PC-9 (cell line): Measurements from ENCODE around the gene CTDP1. TPM values are rescaled to one million over a fixed set of nuclear protein-coding genes. Genes with fewer than 3 reads are reported as not detected.

Experiments used
- BruUV-seq: library from RNA; stranded (reverse); fragments of 400-500 nt; replicated peaks from 2 replicates; lab custom pipeline; 2021; lab: Mats Ljungman, UMichigan
- CTCF ChIA-PET: fragments of 300-600 bp; sonication (Branson Sonifier 250); formaldehyde crosslinking; loops from one replicate; lab custom pipeline; 2022; ENCODE audit warnings: antibody characterized with exemption; lab: Charles Lee
- POLR2A ChIA-PET: fragments of 300-600 bp; sonication (Branson Sonifier 250); formaldehyde crosslinking; loops from one replicate; lab custom pipeline; 2022; ENCODE audit warnings: antibody characterized with exemption; ENCODE audit not compliant: unreplicated experiment; lab: Charles Lee
- DNase-seq, 2 experiments: peaks; one replicate each; pipeline versions ENCODE4 v3.0.0 to v3.0.0-alpha.2; 2015 to 2022; ENCODE audit warnings: mixed read lengths in 1 of 2
- H2AFZ ChIP-seq: fragments of 200-600 bp; sonication (generic); 2 replicates; pipeline ENCODE4 v1.8.1; 2017; ENCODE audit warnings: antibody characterized with exemption
- H3F3A ChIP-seq: fragments of 200-600 bp; sonication (generic); 2 replicates; pipeline ENCODE4 v1.8.1; 2017; ENCODE audit warnings: antibody characterized with exemption, mild to moderate bottlenecking, low read depth; ENCODE audit not compliant: insufficient read depth
- H3K27ac ChIP-seq: fragments of 200-600 bp; sonication (generic); 2 replicates; pipeline ENCODE4 v1.6.1; 2016; ENCODE audit warnings: mixed run types
- H3K27me3 ChIP-seq: fragments of 200-600 bp; sonication (generic); 2 replicates; pipeline ENCODE4 v1.6.1; 2016; ENCODE audit warnings: low read depth, mixed run types; ENCODE audit not compliant: insufficient read depth
- H3K36me3 ChIP-seq: fragments of 200-600 bp; sonication (generic); 2 replicates; pipeline ENCODE4 v1.6.1; 2016; ENCODE audit warnings: low read depth, mixed run types
- H3K4me1 ChIP-seq: fragments of 200-600 bp; sonication (generic); replicated peaks from 2 replicates; pipeline ENCODE4 v1.6.1; 2016; ENCODE audit warnings: mixed run types; ENCODE audit not compliant: insufficient read depth
- H3K4me2 ChIP-seq: fragments of 200-600 bp; sonication (generic); 2 replicates; pipeline ENCODE4 v1.6.1; 2017; ENCODE audit warnings: mixed run types
- H3K4me3 ChIP-seq: fragments of 200-600 bp; sonication (generic); 2 replicates; pipeline ENCODE4 v1.6.1; 2016; ENCODE audit warnings: mixed run types
- H3K79me2 ChIP-seq: fragments of 200-600 bp; sonication (generic); 2 replicates; pipeline ENCODE4 v1.6.1; 2017; ENCODE audit warnings: low read depth, mixed run types
- H3K9me2 ChIP-seq: fragments of 200-600 bp; sonication (generic); 2 replicates; pipeline ENCODE4 v1.8.1; 2017; ENCODE audit warnings: mild to moderate bottlenecking; ENCODE audit not compliant: insufficient read depth
- H3K9me3 ChIP-seq: fragments of 200-600 bp; sonication (generic); 2 replicates; pipeline ENCODE4 v1.8.1; 2016; ENCODE audit warnings: low read depth; ENCODE audit not compliant: insufficient read depth
- H4K20me1 ChIP-seq: fragments of 200-600 bp; sonication (generic); 2 replicates; pipeline ENCODE4 v1.8.1; 2017; ENCODE audit not compliant: insufficient read depth
- CTCF ChIP-seq: fragments of 200-600 bp; sonication (generic); conservative IDR thresholded peaks from 2 replicates; pipeline ENCODE4 v1.6.1; 2017; ENCODE audit warnings: mixed run types, antibody characterized with exemption, mild to moderate bottlenecking, moderate library complexity
- EZH2 ChIP-seq: fragments of 200-600 bp; sonication (generic); IDR thresholded peaks from 2 replicates; pipeline ENCODE4 v1.8.0; 2017; ENCODE audit warnings: antibody characterized with exemption, low read depth
- intact Hi-C: fragments of 100-400 bp; cut with micrococcal nuclease; formaldehyde crosslinking; loops from one replicate; pipeline ENCODE4 v1.10.0; 2022; ENCODE audit not compliant: unreplicated experiment
- total RNA-seq: library from RNA; stranded (reverse); gene quantifications from 2 replicates; pipeline ENCODE4 v1.2.3, GENCODE V29; 2021

Gene CTDP1
- total RNA-seq, 1 experiment from 2014 or later: 16.0 TPM

GRCh38 chr18:79789091-79789891, 109.7 kb downstream of the CTDP1 start:
- Histone ChIP-seq H3K4me2 (no peak overlapping the region), H4K20me1 (no peaks in the 10 kb centered on the region), H3K4me3 (no peak overlapping the region), H3K27ac (no peak overlapping the region), H3K36me3 (no peaks in the 10 kb centered on the region), H3K9me2 (no peaks in the 10 kb centered on the region), H3F3A (peaks cover 29% of the 10 kb centered on the region), H2AFZ (no peak overlapping the region), H3K9me3 (no peaks in the 10 kb centered on the region), H3K4me1 (peaks cover 17% of the 10 kb centered on the region), H3K27me3 (0 out of 2 replicates have a peak, but pooled peaks cover 6% of the 10 kb centered on the region), H3K79me2 (no peaks in the 10 kb centered on the region)
- ChIA-PET CTCF (no interaction called here), POLR2A (no interaction called here)
- intact Hi-C loops: no loop called here
- TF ChIP-seq CTCF (no peak), EZH2 (no peak)
- no TSS peak for BruUV-seq
- no peak for DNase-seq

- ChIA-PET POLR2A (no interaction called here), CTCF (no interaction called here)
- intact Hi-C loops: loop anchor here (5.0 kb wide), 1 partner anchor 172 kb away; the partner anchor contains the start of gene HSBP1L1
- H2AFZ ChIP-seq: no peak overlapping the region
- no peak overlapping the region for H3K4me3 ChIP-seq
- no peaks in the 10 kb centered on the region for H3K9me3 ChIP-seq
- no peak overlapping the region for H3K27ac ChIP-seq
- peaks cover 17% of the 10 kb centered on the region for H3K4me1 ChIP-seq
- H4K20me1 ChIP-seq: no peaks in the 10 kb centered on the region
- no peak overlapping the region for H3K4me2 ChIP-seq
- H3K36me3 ChIP-seq: no peaks in the 10 kb centered on the region
- DNase-seq: no peak
- H3F3A ChIP-seq: peaks cover 29% of the 10 kb centered on the region
- 0 out of 2 replicates have a peak, but pooled peaks cover 4% of the 10 kb centered on the region for H3K27me3 ChIP-seq
- no peaks in the 10 kb centered on the region for H3K79me2 ChIP-seq
- no peak for TF ChIP-seq CTCF
- no peak for TF ChIP-seq EZH2
- H3K9me2 ChIP-seq: no peaks in the 10 kb centered on the region
- BruUV-seq: no TSS peak
Measured at GRCh38 chr18:79789901-79790890, 110.6 kb downstream of the CTDP1 start.
